ENCODE results near the gene AVPR2. TPM values are rescaled to one million over a fixed set of nuclear protein-coding genes. Genes with fewer than 3 reads are reported as not detected.

The AVPR2 gene
- total and polyA plus RNA-seq, 2 donors (not counting 1 experiment from before 2014, with no cell fraction given): 0.12 TPM; not detected in 1

Other genes with a start within 250 kb of the AVPR2 start
- gene PNCK, start 230.9 kb upstream of the AVPR2 start, total RNA-seq: 0.99 TPM in 1 of 2 replicates, not detected in the other
- 0.23 TPM in 1 of 2 replicates, not detected in the other for gene PNCK, start 230.9 kb upstream of the AVPR2 start, polyA plus RNA-seq
- 1.8 and 2.9 TPM in 2 replicates for gene SLC6A8, start 216.7 kb upstream of the AVPR2 start, total RNA-seq
- 0.49 and 1.3 TPM in 2 replicates for gene SLC6A8, start 216.7 kb upstream of the AVPR2 start, polyA plus RNA-seq
- gene BCAP31, start 180.3 kb upstream of the AVPR2 start, total RNA-seq: 112 and 117 TPM in 2 replicates
- 59.5 and 78.0 TPM in 2 replicates for gene BCAP31, start 180.3 kb upstream of the AVPR2 start, polyA plus RNA-seq
- gene ABCD1, start 179.8 kb upstream of the AVPR2 start, total RNA-seq: 9.7 and 10.9 TPM in 2 replicates
- 12.2 and 14.5 TPM in 2 replicates for gene ABCD1, start 179.8 kb upstream of the AVPR2 start, polyA plus RNA-seq
- not detected in 2 replicates for gene PLXNB3, start 140.4 kb upstream of the AVPR2 start, total RNA-seq
- 0.25 and 0.35 TPM in 2 replicates for gene PLXNB3, start 140.4 kb upstream of the AVPR2 start, polyA plus RNA-seq
- not detected in 2 replicates for gene SRPK3, start 123.6 kb upstream of the AVPR2 start, total RNA-seq
- gene SRPK3, start 123.6 kb upstream of the AVPR2 start, polyA plus RNA-seq: not detected in 2 replicates
- gene IDH3G, start 110.3 kb upstream of the AVPR2 start, total RNA-seq: 58.5 and 62.8 TPM in 2 replicates
- 103 and 122 TPM in 2 replicates for gene IDH3G, start 110.3 kb upstream of the AVPR2 start, polyA plus RNA-seq
- gene SSR4, start 110.0 kb upstream of the AVPR2 start, total RNA-seq: 119 and 134 TPM in 2 replicates
- gene SSR4, start 110.0 kb upstream of the AVPR2 start, polyA plus RNA-seq: 169 and 297 TPM in 2 replicates
- not detected in 2 replicates for gene PDZD4, start 74.1 kb upstream of the AVPR2 start, total RNA-seq
- 0.36 and 1.1 TPM in 2 replicates for gene PDZD4, start 74.1 kb upstream of the AVPR2 start, polyA plus RNA-seq
- gene L1CAM, start 18.5 kb upstream of the AVPR2 start, total RNA-seq: 19.9 and 22.2 TPM in 2 replicates
- 8.9 and 9.4 TPM in 2 replicates for gene L1CAM, start 18.5 kb upstream of the AVPR2 start, polyA plus RNA-seq
- gene ARHGAP4, start 21.6 kb downstream of the AVPR2 start, total RNA-seq: 242 TPM in 2 replicates
- 711 and 922 TPM in 2 replicates for gene ARHGAP4, start 21.6 kb downstream of the AVPR2 start, polyA plus RNA-seq
- 78.3 and 87.3 TPM in 2 replicates for gene NAA10, start 30.4 kb downstream of the AVPR2 start, total RNA-seq
- 90.5 and 102 TPM in 2 replicates for gene NAA10, start 30.4 kb downstream of the AVPR2 start, polyA plus RNA-seq
- gene RENBP, start 40.0 kb downstream of the AVPR2 start, total RNA-seq: 39.2 and 39.7 TPM in 2 replicates
- gene RENBP, start 40.0 kb downstream of the AVPR2 start, polyA plus RNA-seq: 28.0 and 30.6 TPM in 2 replicates
- gene HCFC1, start 67.1 kb downstream of the AVPR2 start, total RNA-seq: 57.7 and 59.4 TPM in 2 replicates
- gene HCFC1, start 67.1 kb downstream of the AVPR2 start, polyA plus RNA-seq: 32.1 and 37.7 TPM in 2 replicates
- 3.8 and 5.5 TPM in 2 replicates for gene TMEM187, start 68.1 kb downstream of the AVPR2 start, total RNA-seq
- 3.2 and 6.4 TPM in 2 replicates for gene TMEM187, start 68.1 kb downstream of the AVPR2 start, polyA plus RNA-seq
- gene IRAK1, start 115.2 kb downstream of the AVPR2 start, total RNA-seq: 112 and 121 TPM in 2 replicates
- gene IRAK1, start 115.2 kb downstream of the AVPR2 start, polyA plus RNA-seq: 96.9 and 118 TPM in 2 replicates
- 113 and 122 TPM in 2 replicates for gene MECP2, start 193.0 kb downstream of the AVPR2 start, total RNA-seq
- 20.0 and 26.5 TPM in 2 replicates for gene MECP2, start 193.0 kb downstream of the AVPR2 start, polyA plus RNA-seq
- not detected in 2 replicates for gene OPN1LW, start 239.6 kb downstream of the AVPR2 start, total RNA-seq
- not detected in 2 replicates for gene OPN1LW, start 239.6 kb downstream of the AVPR2 start, polyA plus RNA-seq